Neural cell (in vitro differentiated cells): ENCODE results near the gene GPT2.

Source experiments
- EP300 ChIP-seq: fragments of 450-650 bp; conservative IDR thresholded peaks from 2 replicates; pipeline ENCODE4 v1.6.1; 2014; ENCODE audit warnings: antibody characterized with exemption, mild to moderate bottlenecking, moderate library complexity; ENCODE audit not compliant: poor library complexity, severe bottlenecking
- EZH2 ChIP-seq: fragments of 200-600, 300-800 bp; shearing (Covaris generic), sonication (generic); IDR thresholded peaks from 2 replicates; pipeline ENCODE4 v1.6.1; 2014; ENCODE audit warnings: antibody characterized with exemption, low read length, borderline replicate concordance, mild to moderate bottlenecking; ENCODE audit not compliant: insufficient read depth, poor library complexity, severe bottlenecking
- MXI1 ChIP-seq: fragments of 450-650 bp; conservative IDR thresholded peaks from 2 replicates; pipeline ENCODE4 v1.6.1; 2014; ENCODE audit warnings: antibody characterized with exemption, mild to moderate bottlenecking; ENCODE audit not compliant: poor library complexity, severe bottlenecking
- POLR2AphosphoS5 ChIP-seq: IDR thresholded peaks from 2 replicates; pipeline ENCODE4 v1.6.1; 2012
- RAD21 ChIP-seq: fragments of 450-650 bp; conservative IDR thresholded peaks from 2 replicates; pipeline ENCODE4 v1.6.1; 2014; ENCODE audit warnings: antibody characterized with exemption, mild to moderate bottlenecking, moderate library complexity
- SMC3 ChIP-seq: fragments of 450-650 bp; conservative IDR thresholded peaks from 2 replicates; pipeline ENCODE4 v1.6.1; 2014; ENCODE audit warnings: antibody characterized with exemption, mild to moderate bottlenecking, moderate library complexity; ENCODE audit not compliant: poor library complexity
- TAF1 ChIP-seq: IDR thresholded peaks from 2 replicates; pipeline ENCODE4 v1.6.1; 2012; ENCODE audit warnings: low read depth
- TF ChIP-seq, protein P1 (sequence below): fragments of 450-650 bp; IDR thresholded peaks from 2 replicates; pipeline ENCODE4 v1.5.1; 2014; ENCODE audit warnings: antibody characterized with exemption, mild to moderate bottlenecking, moderate library complexity; ENCODE audit not compliant: poor library complexity, severe bottlenecking
- TF ChIP-seq, protein P2 (sequence below): IDR thresholded peaks from 2 replicates; pipeline ENCODE4 v1.6.1; 2012; ENCODE audit warnings: borderline replicate concordance

DNA sequence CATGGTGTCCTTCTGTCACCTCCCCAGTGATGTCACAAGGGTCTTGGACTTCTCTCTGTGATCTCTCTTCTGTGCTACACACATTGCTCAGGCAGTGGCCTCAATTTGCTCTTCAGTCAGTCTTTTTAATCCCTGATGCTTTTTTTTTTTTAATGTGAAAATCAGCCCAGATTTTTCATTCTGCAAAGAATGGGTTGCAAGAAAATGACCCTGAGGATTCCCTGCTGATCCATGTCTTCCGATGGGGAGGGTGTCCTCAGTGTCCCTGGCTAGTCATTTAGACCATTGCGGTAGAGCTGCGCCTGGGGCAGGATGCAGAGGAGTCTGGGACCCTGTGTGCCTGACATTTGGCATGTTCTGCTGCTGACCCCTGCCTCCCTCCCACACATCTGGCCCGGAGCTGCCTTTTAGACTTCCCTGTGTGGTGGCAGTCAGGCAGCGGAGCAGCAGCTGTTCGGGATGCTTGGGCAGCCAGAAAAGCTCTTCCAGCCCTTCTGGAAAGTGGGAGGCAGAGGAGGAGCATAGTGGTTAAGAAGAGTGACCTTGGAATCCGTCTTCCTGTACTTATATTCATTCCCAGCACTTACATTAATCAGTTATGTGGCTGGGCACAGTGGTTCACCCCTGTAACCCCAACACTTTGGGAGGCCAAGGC, 12.3 kb downstream of the GPT2 start:
- no peak for TF ChIP-seq POLR2AphosphoS5
- TF ChIP-seq, protein P1, sequence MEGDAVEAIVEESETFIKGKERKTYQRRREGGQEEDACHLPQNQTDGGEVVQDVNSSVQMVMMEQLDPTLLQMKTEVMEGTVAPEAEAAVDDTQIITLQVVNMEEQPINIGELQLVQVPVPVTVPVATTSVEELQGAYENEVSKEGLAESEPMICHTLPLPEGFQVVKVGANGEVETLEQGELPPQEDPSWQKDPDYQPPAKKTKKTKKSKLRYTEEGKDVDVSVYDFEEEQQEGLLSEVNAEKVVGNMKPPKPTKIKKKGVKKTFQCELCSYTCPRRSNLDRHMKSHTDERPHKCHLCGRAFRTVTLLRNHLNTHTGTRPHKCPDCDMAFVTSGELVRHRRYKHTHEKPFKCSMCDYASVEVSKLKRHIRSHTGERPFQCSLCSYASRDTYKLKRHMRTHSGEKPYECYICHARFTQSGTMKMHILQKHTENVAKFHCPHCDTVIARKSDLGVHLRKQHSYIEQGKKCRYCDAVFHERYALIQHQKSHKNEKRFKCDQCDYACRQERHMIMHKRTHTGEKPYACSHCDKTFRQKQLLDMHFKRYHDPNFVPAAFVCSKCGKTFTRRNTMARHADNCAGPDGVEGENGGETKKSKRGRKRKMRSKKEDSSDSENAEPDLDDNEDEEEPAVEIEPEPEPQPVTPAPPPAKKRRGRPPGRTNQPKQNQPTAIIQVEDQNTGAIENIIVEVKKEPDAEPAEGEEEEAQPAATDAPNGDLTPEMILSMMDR: no peak
- TF ChIP-seq EZH2: no peak
- TF ChIP-seq, protein P2, sequence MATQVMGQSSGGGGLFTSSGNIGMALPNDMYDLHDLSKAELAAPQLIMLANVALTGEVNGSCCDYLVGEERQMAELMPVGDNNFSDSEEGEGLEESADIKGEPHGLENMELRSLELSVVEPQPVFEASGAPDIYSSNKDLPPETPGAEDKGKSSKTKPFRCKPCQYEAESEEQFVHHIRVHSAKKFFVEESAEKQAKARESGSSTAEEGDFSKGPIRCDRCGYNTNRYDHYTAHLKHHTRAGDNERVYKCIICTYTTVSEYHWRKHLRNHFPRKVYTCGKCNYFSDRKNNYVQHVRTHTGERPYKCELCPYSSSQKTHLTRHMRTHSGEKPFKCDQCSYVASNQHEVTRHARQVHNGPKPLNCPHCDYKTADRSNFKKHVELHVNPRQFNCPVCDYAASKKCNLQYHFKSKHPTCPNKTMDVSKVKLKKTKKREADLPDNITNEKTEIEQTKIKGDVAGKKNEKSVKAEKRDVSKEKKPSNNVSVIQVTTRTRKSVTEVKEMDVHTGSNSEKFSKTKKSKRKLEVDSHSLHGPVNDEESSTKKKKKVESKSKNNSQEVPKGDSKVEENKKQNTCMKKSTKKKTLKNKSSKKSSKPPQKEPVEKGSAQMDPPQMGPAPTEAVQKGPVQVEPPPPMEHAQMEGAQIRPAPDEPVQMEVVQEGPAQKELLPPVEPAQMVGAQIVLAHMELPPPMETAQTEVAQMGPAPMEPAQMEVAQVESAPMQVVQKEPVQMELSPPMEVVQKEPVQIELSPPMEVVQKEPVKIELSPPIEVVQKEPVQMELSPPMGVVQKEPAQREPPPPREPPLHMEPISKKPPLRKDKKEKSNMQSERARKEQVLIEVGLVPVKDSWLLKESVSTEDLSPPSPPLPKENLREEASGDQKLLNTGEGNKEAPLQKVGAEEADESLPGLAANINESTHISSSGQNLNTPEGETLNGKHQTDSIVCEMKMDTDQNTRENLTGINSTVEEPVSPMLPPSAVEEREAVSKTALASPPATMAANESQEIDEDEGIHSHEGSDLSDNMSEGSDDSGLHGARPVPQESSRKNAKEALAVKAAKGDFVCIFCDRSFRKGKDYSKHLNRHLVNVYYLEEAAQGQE: no peak
- TF ChIP-seq EP300: no peak
- no peak for TF ChIP-seq TAF1
- no peak for TF ChIP-seq RAD21
- no peak for TF ChIP-seq SMC3
- TF ChIP-seq MXI1: no peak
